Progenitor cell of endocrine pancreas (in vitro differentiated cells): ENCODE results near the gene GRK2. TPM values are rescaled to one million over a fixed set of nuclear protein-coding genes. Genes with fewer than 3 reads are reported as not detected.

Source experiments
- DNase-seq: peaks from one replicate; pipeline ENCODE4 v3.0.0; 2021; ENCODE audit warnings: low spot score; ENCODE audit not compliant: unreplicated experiment
- H3K27ac Mint-ChIP-seq: 2 replicates; pipeline ENCODE4 v1.8.0; 2021; ENCODE audit warnings: mild to moderate bottlenecking, moderate library complexity, mixed read lengths
- H3K27me3 Mint-ChIP-seq: 2 replicates; pipeline ENCODE4 v1.8.0; 2021; ENCODE audit warnings: mixed read lengths
- H3K36me3 Mint-ChIP-seq: 2 replicates; pipeline ENCODE4 v1.8.0; 2022; ENCODE audit warnings: mixed read lengths; ENCODE audit not compliant: insufficient read depth
- H3K4me1 Mint-ChIP-seq: 2 replicates; pipeline ENCODE4 v1.8.0; 2021; ENCODE audit warnings: low read depth, mixed read lengths
- H3K4me3 Mint-ChIP-seq: 2 replicates; pipeline ENCODE4 v1.8.0; 2021; ENCODE audit warnings: low read depth, mild to moderate bottlenecking, moderate library complexity, mixed read lengths
- H3K9me3 Mint-ChIP-seq: 2 replicates; pipeline ENCODE4 v1.8.0; 2021; ENCODE audit warnings: low read depth, mixed read lengths
- CTCF ChIP-seq: fragments of 200-600 bp; sonication (generic); IDR thresholded peaks from one replicate; pipeline ENCODE4 v1.5.0; 2021; ENCODE audit warnings: antibody characterized with exemption, mild to moderate bottlenecking; ENCODE audit not compliant: unreplicated experiment
- total RNA-seq: library from RNA; stranded (reverse); gene quantifications from 2 replicates; pipeline ENCODE4 v1.2.1, GENCODE V29; 2021

Gene GRK2
- total RNA-seq, 1 donor from 2014 or later, result 53.0 TPM

- DNase-seq, result no peak
- H3K27ac Mint-ChIP-seq, result peak overlapping the region; percentile 35
- no peak for TF ChIP-seq CTCF
- peaks cover 6% of the 10 kb centered on the region for H3K4me1 Mint-ChIP-seq
- H3K27me3 Mint-ChIP-seq, result no peaks in the 10 kb centered on the region
- no peaks in the 10 kb centered on the region for H3K9me3 Mint-ChIP-seq
- H3K36me3 Mint-ChIP-seq, result peaks cover 4% of the 10 kb centered on the region
- no peak overlapping the region for H3K4me3 Mint-ChIP-seq
Observed at GRCh38 chr11:67323526-67323925, 57.3 kb downstream of the GRK2 start.

DNA sequence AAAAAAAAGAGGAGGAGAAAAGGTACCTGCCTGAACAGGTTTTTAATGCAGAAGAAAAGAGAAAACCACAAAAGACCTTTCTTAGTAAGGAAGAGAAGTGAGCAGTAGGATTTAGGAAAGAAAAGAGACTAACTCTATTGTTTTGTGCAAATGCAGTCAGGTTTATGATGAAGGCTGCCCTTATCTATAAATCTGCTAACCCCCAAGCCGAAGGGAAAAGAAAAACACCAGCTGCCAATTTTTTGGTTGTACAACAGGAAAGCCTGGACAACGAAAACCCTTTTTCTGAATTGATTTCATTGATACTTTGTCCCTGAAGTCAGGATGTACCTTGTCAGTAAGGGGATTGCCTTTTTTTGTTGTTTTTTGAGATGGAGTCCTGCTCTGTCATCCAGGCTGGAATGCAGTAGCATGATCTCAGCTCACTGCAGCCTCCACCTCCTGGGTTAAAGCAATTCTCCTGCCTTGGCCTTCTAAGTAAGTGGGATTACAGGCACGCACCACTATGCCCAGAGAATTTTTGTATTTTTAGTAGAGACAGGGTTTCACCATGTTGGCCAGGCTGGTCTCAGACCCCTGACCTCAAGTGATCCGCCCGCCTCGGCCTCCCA lies 65.9 kb downstream of the GRK2 start:
- no peak for DNase-seq
- no peak for TF ChIP-seq CTCF
- peaks cover 9% of the 10 kb centered on the region for H3K36me3 Mint-ChIP-seq
- H3K4me1 Mint-ChIP-seq, result no peaks in the 10 kb centered on the region
- H3K4me3 Mint-ChIP-seq, result no peak overlapping the region
- no peaks in the 10 kb centered on the region for H3K27me3 Mint-ChIP-seq
- H3K9me3 Mint-ChIP-seq, result no peaks in the 10 kb centered on the region
- no peak overlapping the region for H3K27ac Mint-ChIP-seq

Other genes with a start within 250 kb of the GRK2 start
- gene SYT12, start 243.3 kb upstream of the GRK2 start, total RNA-seq, result 0.20 and 0.22 TPM in 2 replicates
- 16.4 and 20.6 TPM in 2 replicates for gene RHOD, start 209.6 kb upstream of the GRK2 start, total RNA-seq
- 102 and 108 TPM in 2 replicates for gene KDM2A, start 147.2 kb upstream of the GRK2 start, total RNA-seq
- gene ANKRD13D, start 22.8 kb downstream of the GRK2 start, total RNA-seq, result 74.9 and 76.0 TPM in 2 replicates
- gene SSH3, start 37.1 kb downstream of the GRK2 start, total RNA-seq, result 48.9 and 56.9 TPM in 2 replicates
- 19.8 and 21.1 TPM in 2 replicates for gene POLD4, start 87.1 kb downstream of the GRK2 start, total RNA-seq
- 5.4 and 6.9 TPM in 2 replicates for gene CLCF1, start 107.1 kb downstream of the GRK2 start, total RNA-seq
- 39.0 and 49.1 TPM in 2 replicates for gene RAD9A, start 125.5 kb downstream of the GRK2 start, total RNA-seq
- gene PPP1CA, start 135.4 kb downstream of the GRK2 start, total RNA-seq, result 140 and 145 TPM in 2 replicates
- 0.24 TPM in 1 of 2 replicates, not detected in the other for gene TBC1D10C, start 137.6 kb downstream of the GRK2 start, total RNA-seq
- gene CARNS1, start 149.2 kb downstream of the GRK2 start, total RNA-seq, result 0.29 and 0.53 TPM in 2 replicates
- gene RPS6KB2, start 162.0 kb downstream of the GRK2 start, total RNA-seq, result 51.7 and 53.8 TPM in 2 replicates
- gene PTPRCAP, start 171.2 kb downstream of the GRK2 start, total RNA-seq, result 0.73 and 2.3 TPM in 2 replicates
- gene CORO1B, start 177.0 kb downstream of the GRK2 start, total RNA-seq, result 86.7 and 90.5 TPM in 2 replicates
- gene GPR152, start 186.3 kb downstream of the GRK2 start, total RNA-seq, result not detected in 2 replicates
- gene CABP4, start 188.9 kb downstream of the GRK2 start, total RNA-seq, result 0.18 TPM in 1 of 2 replicates, not detected in the other
- 63.3 and 68.6 TPM in 2 replicates for gene TMEM134, start 202.8 kb downstream of the GRK2 start, total RNA-seq
- gene AIP, start 216.6 kb downstream of the GRK2 start, total RNA-seq, result 39.2 and 39.5 TPM in 2 replicates
- gene PITPNM1, start 238.9 kb downstream of the GRK2 start, total RNA-seq, result 67.9 and 76.3 TPM in 2 replicates
- 35.0 and 35.7 TPM in 2 replicates for gene CDK2AP2, start 241.7 kb downstream of the GRK2 start, total RNA-seq